ENCODE results near the gene PRSS57. TPM values are rescaled to one million over a fixed set of nuclear protein-coding genes. Genes with fewer than 3 reads are reported as not detected.

Gene PRSS57
- total and polyA plus RNA-seq, 2 of the 13 experiments (the other 11 are each of a cell fraction or from before 2014, with no cell fraction given) = 0.12 TPM; not detected in 1

- no peak for TF ChIP-seq HNRNPK (IDR thresholded peaks at IDR 0.05; ENCODE audit: low read depth, low read length, poor library complexity, severe bottlenecking)
- TF ChIP-seq SATB2 (CRISPR knock-in tag; IDR thresholded peaks at IDR 0.05) = no peak
- TF ChIP-seq ATF3 (CRISPR knock-in tag; IDR thresholded peaks at IDR 0.05) = no peak
- no peak for TF ChIP-seq ZNF326 (CRISPR knock-in tag; IDR thresholded peaks at IDR 0.05; ENCODE audit: borderline replicate concordance)
- no peak for TF ChIP-seq ZNF318 (CRISPR knock-in tag; IDR thresholded peaks at IDR 0.05)
- TF ChIP-seq THAP8 (CRISPR knock-in tag; IDR thresholded peaks at IDR 0.05; ENCODE audit: borderline replicate concordance) = no peak
- TF ChIP-seq HOXA9 (CRISPR knock-in tag; IDR thresholded peaks at IDR 0.05; ENCODE audit: borderline replicate concordance) = no peak
- no peak for TF ChIP-seq ZNF788 (CRISPR knock-in tag; IDR thresholded peaks at IDR 0.05; ENCODE audit: borderline replicate concordance)
- TF ChIP-seq ARNT (IDR thresholded peaks at IDR 0.05) = no peak
- no peak for TF ChIP-seq MATR3 (CRISPR knock-in tag; IDR thresholded peaks at IDR 0.05)
- 0 out of 2 replicates have a peak, but pooled peaks have one; percentile 26 for TF ChIP-seq KDM3A (CRISPR knock-in tag; IDR thresholded peaks at IDR 0.05; ENCODE audit: low read depth)
- no peak for TF ChIP-seq ATF4 (CRISPR knock-in tag; IDR thresholded peaks at IDR 0.05)
- TF ChIP-seq TOE1 (CRISPR knock-in tag; IDR thresholded peaks at IDR 0.05) = no peak
- no peak for TF ChIP-seq KLF6 (CRISPR knock-in tag; IDR thresholded peaks at IDR 0.05)
- TF ChIP-seq TAF1 (CRISPR knock-in tag; IDR thresholded peaks at IDR 0.05) = peak; percentile 36; the same call in 1 of the 2 replicates
- TF ChIP-seq RARA (CRISPR knock-in tag; IDR thresholded peaks at IDR 0.05) = no peak
- TF ChIP-seq ONECUT2 (CRISPR knock-in tag; IDR thresholded peaks at IDR 0.05) = no peak
- TF ChIP-seq HINFP (CRISPR knock-in tag; IDR thresholded peaks at IDR 0.05; ENCODE audit: low read depth) = no peak
These were observed 32.1 kb downstream of the PRSS57 start, which contains the start of gene RNF126 (continued) for GRCh38 chr19:662962-663681.

Data from HepG2 (cell line).